K562 (cell line): ENCODE data around the gene SYVN1. TPM values are rescaled to one million over a fixed set of nuclear protein-coding genes. Genes with fewer than 3 reads are reported as not detected.
A peak's percentile ranks its signal among the peaks of the same experiment; 100 is the strongest.

Experiments used
- GTF2B ChIP-seq: IDR thresholded peaks from 2 replicates; pipeline ENCODE4 v1.6.1; 2011; ENCODE audit not compliant: insufficient read length; ENCODE audit errors: extremely low read depth
- RERE ChIP-seq: sonication (generic); formaldehyde crosslinking; IDR thresholded peaks from 2 replicates; pipeline ENCODE4 v1.8.0; 2023; ENCODE audit warnings: missing genetic modification reagents, mild to moderate bottlenecking, borderline replicate concordance
- TAF7 ChIP-seq: fragments of 450-650 bp; IDR thresholded peaks from 2 replicates; pipeline ENCODE4 v1.6.1; 2016; ENCODE audit warnings: missing genetic modification characterization, missing compliant biosample characterization
- TOE1 ChIP-seq, 2 experiments: fragments of 450-650 bp in 1 of 2; sonication (generic) in 1 of 2; formaldehyde crosslinking in 1 of 2; IDR thresholded peaks; 2 replicates each; pipeline versions ENCODE4 v1.7.1 to v1.8.0; 2016 to 2022; ENCODE audit warnings: borderline replicate concordance in 2 of 2, mild to moderate bottlenecking in 2 of 2, antibody characterized with exemption in 1 of 2, inconsistent platforms in 1 of 2, low read depth in 1 of 2, missing genetic modification reagents in 1 of 2, moderate library complexity in 1 of 2
- USF2 ChIP-seq: sonication (generic); formaldehyde crosslinking; IDR thresholded peaks from 2 replicates; pipeline ENCODE4 v1.5.0; 2020; ENCODE audit warnings: missing genetic modification reagents
- ZNF449 ChIP-seq: fragments of 250-450 bp; sonication (Bioruptor Pico); IDR thresholded peaks from 2 replicates; pipeline ENCODE4 v1.8.0; 2022; ENCODE audit warnings: moderate library complexity, mild to moderate bottlenecking, inconsistent platforms
- ZNF551 ChIP-seq: fragments of 250-450 bp; sonication (Bioruptor Pico); IDR thresholded peaks from 2 replicates; pipeline ENCODE4 v1.5.0; 2021; ENCODE audit warnings: mild to moderate bottlenecking, moderate library complexity
- polyA plus RNA-seq, 8 experiments: library from polyadenylated mRNA; depleted of rRNA in 4 of 8; stranded (reverse) in 5 of 8; unstranded in 3 of 8; fragments of >200 nt; fragmentation: Nextera tagmentation in 2 of 8; fragmentation: Illumina TruSeq in 1 of 8; extraction: Ambion mirVana in 2 of 8; extraction: Trizol in 1 of 8; gene quantifications; 2 replicates each; pipeline versions ENCODE4 v1.2.1 to v1.2.3, GENCODE V29; 2011 to 2014; ENCODE audit warnings: inconsistent platforms in 1 of 8, missing spikeins in 1 of 8
- total RNA-seq, 7 experiments: library from RNA; depleted of rRNA in 6 of 7; stranded (reverse); fragments of >200 nt in 6 of 7; fragmentation: Illumina TruSeq in 2 of 7; extraction: Trizol in 2 of 7; gene quantifications; 2 replicates each; pipeline versions ENCODE4 v1.2.1 to v1.2.3, GENCODE V29; 2011 to 2021; ENCODE audit warnings: low replicate concordance in 1 of 7

Gene SYVN1
- total and polyA plus RNA-seq, 9 of the 15 experiments (the other 6 are each of a cell fraction or from before 2014, with no cell fraction given): 0.41 to 47.4 (median 9.9) TPM

- TF ChIP-seq TOE1 (IDR thresholded peaks at IDR 0.05; ENCODE audit: borderline replicate concordance) (no peak), TOE1 (CRISPR knock-in tag; IDR thresholded peaks at IDR 0.05; ENCODE audit: borderline replicate concordance, low read depth) (no peak), USF2 (CRISPR knock-in tag) (peak; percentile 42), ZNF449 (CRISPR knock-in tag) (no peak), RERE (no peak), TAF7 (tag) (no peak), GTF2B (no peak), ZNF551 (CRISPR knock-in tag) (no peak)
Measured at GRCh38 chr11:65182258-65183170, 48.2 kb upstream of the SYVN1 start (continued).
